GM10248 (cell line): ENCODE measurements around the gene PCDH10.

ENCODE experiments used
- CTCF ChIA-PET: fragments of 300-600 bp; sonication (Branson Sonifier 250); formaldehyde crosslinking; extraction: SDS; loops from one replicate; lab custom pipeline; 2021; ENCODE audit warnings: antibody characterized with exemption; lab: Yijun Ruan, JAX
- POLR2A ChIA-PET: fragments of 350-650 bp; sonication (Branson Sonifier 250); formaldehyde crosslinking; extraction: SDS; loops from one replicate; lab custom pipeline; 2020; ENCODE audit warnings: antibody characterized with exemption; lab: Yijun Ruan, JAX
- DNase-seq: peaks from one replicate; pipeline ENCODE4 v3.0.0; 2012; ENCODE audit errors: extremely low spot score
- TF ChIP-seq, protein P1 (sequence below): IDR thresholded peaks from 2 replicates; pipeline ENCODE4 v1.5.1; 2012; ENCODE audit warnings: mild to moderate bottlenecking, low read depth; ENCODE audit errors: extremely low read depth, missing control alignments, control extremely low read depth

Gene PCDH10

DNA sequence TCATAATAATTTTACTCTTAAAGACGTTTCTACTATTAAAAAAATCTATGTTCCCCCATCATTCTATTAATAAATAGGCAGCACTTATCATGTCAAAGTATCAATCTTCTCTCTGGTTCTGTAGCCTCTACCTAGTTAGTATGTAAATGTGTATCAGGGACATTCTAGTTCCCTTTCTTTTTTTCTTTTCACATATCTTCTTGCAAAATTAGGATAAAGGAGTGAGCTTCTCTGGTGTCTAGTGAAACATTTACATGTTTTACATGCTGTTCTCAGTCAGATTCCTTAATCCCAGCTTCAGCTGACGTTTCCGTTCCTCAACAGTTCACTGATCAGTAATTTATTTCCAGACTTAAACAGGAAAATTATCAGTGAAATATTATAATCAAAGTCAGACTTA, 11.8 kb downstream of the PCDH10 start:
- POLR2A ChIA-PET: no interaction called here
- CTCF ChIA-PET: interaction anchor here (1.1 to 1.6 kb wide), 2 partner anchors 8 to 14 kb away, joined by 3 to 8 read pairs; no protein-coding TSS in a partner anchor
- DNase-seq: no peak
- TF ChIP-seq, protein P1, sequence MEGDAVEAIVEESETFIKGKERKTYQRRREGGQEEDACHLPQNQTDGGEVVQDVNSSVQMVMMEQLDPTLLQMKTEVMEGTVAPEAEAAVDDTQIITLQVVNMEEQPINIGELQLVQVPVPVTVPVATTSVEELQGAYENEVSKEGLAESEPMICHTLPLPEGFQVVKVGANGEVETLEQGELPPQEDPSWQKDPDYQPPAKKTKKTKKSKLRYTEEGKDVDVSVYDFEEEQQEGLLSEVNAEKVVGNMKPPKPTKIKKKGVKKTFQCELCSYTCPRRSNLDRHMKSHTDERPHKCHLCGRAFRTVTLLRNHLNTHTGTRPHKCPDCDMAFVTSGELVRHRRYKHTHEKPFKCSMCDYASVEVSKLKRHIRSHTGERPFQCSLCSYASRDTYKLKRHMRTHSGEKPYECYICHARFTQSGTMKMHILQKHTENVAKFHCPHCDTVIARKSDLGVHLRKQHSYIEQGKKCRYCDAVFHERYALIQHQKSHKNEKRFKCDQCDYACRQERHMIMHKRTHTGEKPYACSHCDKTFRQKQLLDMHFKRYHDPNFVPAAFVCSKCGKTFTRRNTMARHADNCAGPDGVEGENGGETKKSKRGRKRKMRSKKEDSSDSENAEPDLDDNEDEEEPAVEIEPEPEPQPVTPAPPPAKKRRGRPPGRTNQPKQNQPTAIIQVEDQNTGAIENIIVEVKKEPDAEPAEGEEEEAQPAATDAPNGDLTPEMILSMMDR: no peak

DNA sequence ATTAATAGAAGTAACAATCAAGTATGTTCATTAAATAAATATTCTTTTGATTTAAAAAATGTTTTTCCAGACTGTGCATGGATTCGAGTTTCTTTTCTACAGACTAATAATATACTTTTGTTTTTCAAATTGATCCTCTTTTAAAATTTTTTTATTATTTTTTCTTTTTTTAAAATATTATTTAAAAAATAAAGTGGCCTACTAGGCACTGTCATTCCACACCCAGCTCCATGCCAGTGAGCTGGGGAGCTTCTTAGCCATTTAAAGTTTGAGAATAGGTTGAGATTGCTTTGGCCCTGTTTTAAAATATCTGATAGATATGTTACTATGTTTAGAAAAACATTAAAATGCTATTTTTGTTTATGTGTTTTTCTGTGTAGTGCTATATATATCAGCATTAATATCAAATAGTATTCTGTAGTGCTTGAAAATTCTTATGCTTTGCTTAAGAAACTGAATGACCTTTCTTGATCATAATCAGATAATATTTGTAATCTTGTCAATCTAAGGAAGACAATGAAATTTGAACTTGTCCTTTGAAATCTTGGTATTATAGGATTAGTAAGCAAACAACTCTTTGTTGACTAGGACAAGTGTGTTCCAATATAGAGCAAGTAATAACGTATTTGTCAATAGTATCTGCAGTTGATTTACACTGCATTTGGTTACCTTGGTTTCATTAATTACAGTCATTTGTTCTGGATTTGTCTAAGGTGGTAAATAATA, 12.6 kb downstream of the PCDH10 start:
- TF ChIP-seq, protein P1: no peak
- ChIA-PET CTCF (interaction anchor here (1.1 to 1.6 kb wide), 2 partner anchors 9 to 15 kb away, joined by 3 to 8 read pairs; no protein-coding TSS in a partner anchor), POLR2A (no interaction called here)
- DNase-seq: no peak

DNA sequence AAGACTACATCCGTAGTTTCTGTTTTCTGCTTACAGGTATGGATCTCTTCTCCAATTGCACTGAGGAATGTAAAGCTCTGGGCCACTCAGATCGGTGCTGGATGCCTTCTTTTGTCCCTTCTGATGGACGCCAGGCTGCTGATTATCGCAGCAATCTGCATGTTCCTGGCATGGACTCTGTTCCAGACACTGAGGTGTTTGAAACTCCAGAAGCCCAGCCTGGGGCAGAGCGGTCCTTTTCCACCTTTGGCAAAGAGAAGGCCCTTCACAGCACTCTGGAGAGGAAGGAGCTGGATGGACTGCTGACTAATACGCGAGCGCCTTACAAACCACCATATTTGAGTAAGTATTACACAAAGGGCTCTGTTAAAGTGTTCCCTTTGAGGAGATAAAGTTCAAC, 13.8 kb downstream of the PCDH10 start:
- DNase-seq: no peak
- ChIA-PET CTCF (interaction anchor here (1.0 to 2.2 kb wide), 2 partner anchors 8 to 16 kb away, joined by 3 to 6 read pairs; no protein-coding TSS in a partner anchor), POLR2A (no interaction called here)
- TF ChIP-seq, protein P1: no peak

DNA sequence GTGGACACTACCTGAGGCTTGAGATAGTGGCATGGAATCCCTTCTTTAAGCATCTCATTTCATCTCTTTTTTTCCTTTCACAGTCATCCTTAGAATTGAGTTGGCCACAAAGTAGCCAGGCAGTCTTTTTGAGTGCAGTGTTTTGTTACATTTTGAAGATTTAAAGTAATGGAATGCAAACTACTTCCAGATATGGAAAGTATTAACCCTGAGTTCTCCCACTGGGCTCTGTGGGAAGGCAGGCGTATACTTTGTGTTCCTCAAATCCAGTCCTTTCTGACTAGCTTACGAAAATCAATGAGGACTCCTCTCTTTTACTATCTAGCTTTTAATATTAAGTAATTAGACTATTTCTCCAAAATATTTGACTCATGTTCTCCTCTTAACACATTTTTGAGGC, 29.9 kb downstream of the PCDH10 start:
- ChIA-PET POLR2A (no interaction called here), CTCF (interaction anchor here (1.8 kb wide), 1 partner anchor 25 kb away, joined by 6 read pairs; no protein-coding TSS in a partner anchor)
- TF ChIP-seq, protein P1: no peak
- no peak for DNase-seq

DNA sequence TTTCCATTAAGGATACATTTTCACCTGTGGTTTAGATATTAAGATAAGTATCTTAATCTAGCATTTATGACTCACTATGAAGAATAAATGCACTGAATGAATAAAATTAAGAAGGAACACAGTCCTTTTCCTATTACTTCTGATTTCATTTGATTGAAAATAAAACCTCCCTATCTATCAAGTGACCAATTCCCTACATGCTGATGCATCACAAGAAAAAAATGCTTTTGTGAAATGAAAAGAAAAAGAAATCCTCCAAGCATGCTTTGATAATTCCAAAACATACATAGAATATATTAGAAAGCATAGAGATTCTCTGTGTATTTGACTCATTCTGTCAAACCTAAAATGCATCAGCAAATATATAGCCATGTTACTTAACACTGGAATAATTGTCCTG, 37.1 kb downstream of the PCDH10 start:
- POLR2A ChIA-PET: no interaction called here
- TF ChIP-seq, protein P1: no peak
- DNase-seq: no peak
- CTCF ChIA-PET: no interaction called here

DNA sequence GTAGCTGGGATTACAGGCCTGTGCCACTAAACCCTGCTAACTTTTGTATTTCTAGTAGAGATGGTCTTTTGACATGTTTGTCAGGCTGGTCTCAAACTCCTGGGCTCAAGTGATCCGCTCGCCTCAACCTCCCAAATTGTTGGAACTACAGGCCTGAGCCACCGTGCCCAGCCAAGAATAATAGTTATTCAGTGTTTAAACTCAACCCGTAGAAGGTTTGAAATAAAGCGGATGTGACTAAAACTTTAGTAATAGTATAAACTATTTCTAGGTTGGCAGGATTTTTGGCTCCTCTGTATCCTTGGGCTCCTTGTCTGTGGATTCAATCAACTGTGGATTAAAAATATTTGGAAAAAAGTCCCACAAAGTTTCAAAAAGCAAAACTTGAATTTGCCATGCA, 37.8 kb downstream of the PCDH10 start:
- ChIA-PET CTCF (no interaction called here), POLR2A (no interaction called here)
- DNase-seq: no peak
- TF ChIP-seq, protein P1: no peak
